ENCODE results near the gene TMEM242.

The TMEM242 gene

GRCh38 chr6:157288575-157288974, 34.7 kb downstream of the TMEM242 start:
- DNase-seq (ENCODE audit: low read depth in 2 of 2) = no peak

GRCh38 chr6:157287923-157288322, 35.4 kb downstream of the TMEM242 start:
- no peak for DNase-seq (ENCODE audit: low read depth in 2 of 2)

GRCh38 chr6:157287247-157287850, 36.0 kb downstream of the TMEM242 start:
- no peak for DNase-seq (ENCODE audit: low read depth in 2 of 2)

GRCh38 chr6:157285422-157285779, 37.9 kb downstream of the TMEM242 start:
- no peak for DNase-seq (ENCODE audit: low read depth in 2 of 2)

GRCh38 chr6:157284738-157285421, 38.4 kb downstream of the TMEM242 start:
- DNase-seq (ENCODE audit: low read depth in 2 of 2) = no peak

- no peak for DNase-seq (ENCODE audit: low read depth in 2 of 2)
Observed at GRCh38 chr6:157283900-157284737, 39.2 kb downstream of the TMEM242 start.

GRCh38 chr6:157283330-157283898, 39.9 kb downstream of the TMEM242 start:
- DNase-seq (ENCODE audit: low read depth in 2 of 2) = no peak

- no peak for DNase-seq (ENCODE audit: low read depth in 2 of 2)
Observed at GRCh38 chr6:157282284-157282683, 41.0 kb downstream of the TMEM242 start.

GRCh38 chr6:157281570-157281969, 41.7 kb downstream of the TMEM242 start:
- no peak for DNase-seq (ENCODE audit: low read depth in 2 of 2)

GRCh38 chr6:157280947-157281346, 42.4 kb downstream of the TMEM242 start:
- DNase-seq (ENCODE audit: low read depth in 2 of 2) = no peak

GRCh38 chr6:157280157-157280556, 43.2 kb downstream of the TMEM242 start:
- DNase-seq (ENCODE audit: low read depth in 2 of 2) = no peak

GRCh38 chr6:157278171-157278570, 45.1 kb downstream of the TMEM242 start:
- DNase-seq (ENCODE audit: low read depth in 2 of 2) = no peak

- DNase-seq (ENCODE audit: low read depth in 2 of 2) = no peak
Observed at GRCh38 chr6:157276731-157277130, 46.6 kb downstream of the TMEM242 start.

GRCh38 chr6:157276134-157276532, 47.2 kb downstream of the TMEM242 start:
- DNase-seq (ENCODE audit: low read depth in 2 of 2) = no peak

- DNase-seq (ENCODE audit: low read depth in 2 of 2) = peak; percentile 56 to 71
Observed at GRCh38 chr6:157274471-157275226, 48.7 kb downstream of the TMEM242 start.

GRCh38 chr6:157273756-157274470, 49.4 kb downstream of the TMEM242 start:
- DNase-seq (ENCODE audit: low read depth in 2 of 2) = peak; percentile 37 to 53

- DNase-seq (ENCODE audit: low read depth in 2 of 2) = no peak
Observed at GRCh38 chr6:157272866-157273755, 50.2 kb downstream of the TMEM242 start.

- DNase-seq (ENCODE audit: low read depth in 2 of 2) = no peak
Observed at GRCh38 chr6:157272372-157272771, 50.9 kb downstream of the TMEM242 start.

- no peak for DNase-seq (ENCODE audit: low read depth in 2 of 2)
Observed at GRCh38 chr6:157271911-157272310, 51.4 kb downstream of the TMEM242 start.

GRCh38 chr6:157271441-157271840, 51.9 kb downstream of the TMEM242 start:
- no peak for DNase-seq (ENCODE audit: low read depth in 2 of 2)

Data from stimulated activated CD8-positive, alpha-beta memory T cell treated with anti-CD3 and anti-CD28 coated beads, Interleukin-7, amount 100 ng/mL, for 1 hour (primary cell).